GM12801 (cell line): ENCODE measurements around the gene STX18.

ENCODE experiments used
- CTCF ChIP-seq: IDR thresholded peaks from one replicate; pipeline ENCODE4 v1.5.1; 2011; ENCODE audit warnings: control low read depth; ENCODE audit not compliant: insufficient read length; ENCODE audit errors: extremely low read depth

The STX18 gene

GRCh38 chr4:4541661-4542570 is at the start of gene STX18:
Gene STX18 (minus strand): TSS chr4:4542048. CDS start chr4:4541964, 84 bp downstream.
- no peak for TF ChIP-seq CTCF

- no peak for TF ChIP-seq CTCF
Observed at GRCh38 chr4:4591071-4591470, 49.2 kb upstream of the STX18 start.

- no peak for TF ChIP-seq CTCF
Observed at GRCh38 chr4:4590546-4590945, 48.7 kb upstream of the STX18 start.

GRCh38 chr4:4585012-4585670 is 43.3 kb upstream of the STX18 start:
- no peak for TF ChIP-seq CTCF

GRCh38 chr4:4583606-4584005 is 41.8 kb upstream of the STX18 start:
- TF ChIP-seq CTCF: no peak

GRCh38 chr4:4582653-4583052 is 40.8 kb upstream of the STX18 start:
- TF ChIP-seq CTCF: no peak

GRCh38 chr4:4580494-4580893 is 38.6 kb upstream of the STX18 start:
- TF ChIP-seq CTCF: no peak
